Measurements from ENCODE around the gene AQP4.

AQP4 gene

DNA sequence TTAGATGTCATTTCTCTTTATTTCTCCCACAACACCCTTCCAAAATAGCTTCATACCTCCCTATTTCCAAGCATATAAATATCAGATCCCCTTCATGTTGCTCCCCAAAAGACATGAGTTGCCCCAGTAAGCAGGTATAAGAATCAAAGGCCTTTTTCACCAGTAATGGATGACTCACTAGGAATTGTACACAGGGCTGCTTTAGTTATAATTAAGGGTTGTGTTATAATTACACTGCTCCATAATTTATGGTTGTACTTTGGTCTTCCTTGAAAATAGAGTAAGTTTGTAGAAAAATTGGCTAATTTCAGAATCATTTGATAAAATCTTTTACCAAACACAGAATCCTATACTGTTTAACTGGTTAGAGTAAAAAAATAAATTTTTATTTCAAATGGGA is 8.8 kb upstream of the AQP4 start:
- no peak for DNase-seq
- no peaks in the 10 kb centered on the region for H3K9me3 ChIP-seq (replicated peaks; ENCODE audit: insufficient read depth, low read length)
- no peaks in the 10 kb centered on the region for H3K9me2 ChIP-seq (replicated peaks; ENCODE audit: insufficient read depth, low read length)
- no peak overlapping the region for H2AFZ ChIP-seq (ENCODE audit: low read length)
- no peaks in the 10 kb centered on the region for H4K20me1 ChIP-seq (ENCODE audit: insufficient read depth, low read length)
- no peaks in the 10 kb centered on the region for H3K4me1 ChIP-seq (ENCODE audit: low read length)
- no peaks in the 10 kb centered on the region for H3K27me3 ChIP-seq (replicated peaks; ENCODE audit: insufficient read depth, low read length)
- TF ChIP-seq EZH2 (optimal IDR thresholded peaks at IDR 0.05; ENCODE audit: low read depth, low read length) = no peak
- TF ChIP-seq EZH2phosphoT487 (IDR thresholded peaks at IDR 0.05; ENCODE audit: low read length) = no peak
- TF ChIP-seq, protein P1, sequence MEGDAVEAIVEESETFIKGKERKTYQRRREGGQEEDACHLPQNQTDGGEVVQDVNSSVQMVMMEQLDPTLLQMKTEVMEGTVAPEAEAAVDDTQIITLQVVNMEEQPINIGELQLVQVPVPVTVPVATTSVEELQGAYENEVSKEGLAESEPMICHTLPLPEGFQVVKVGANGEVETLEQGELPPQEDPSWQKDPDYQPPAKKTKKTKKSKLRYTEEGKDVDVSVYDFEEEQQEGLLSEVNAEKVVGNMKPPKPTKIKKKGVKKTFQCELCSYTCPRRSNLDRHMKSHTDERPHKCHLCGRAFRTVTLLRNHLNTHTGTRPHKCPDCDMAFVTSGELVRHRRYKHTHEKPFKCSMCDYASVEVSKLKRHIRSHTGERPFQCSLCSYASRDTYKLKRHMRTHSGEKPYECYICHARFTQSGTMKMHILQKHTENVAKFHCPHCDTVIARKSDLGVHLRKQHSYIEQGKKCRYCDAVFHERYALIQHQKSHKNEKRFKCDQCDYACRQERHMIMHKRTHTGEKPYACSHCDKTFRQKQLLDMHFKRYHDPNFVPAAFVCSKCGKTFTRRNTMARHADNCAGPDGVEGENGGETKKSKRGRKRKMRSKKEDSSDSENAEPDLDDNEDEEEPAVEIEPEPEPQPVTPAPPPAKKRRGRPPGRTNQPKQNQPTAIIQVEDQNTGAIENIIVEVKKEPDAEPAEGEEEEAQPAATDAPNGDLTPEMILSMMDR (IDR thresholded peaks at IDR 0.05; ENCODE audit: low read length) = no peak
- no peak overlapping the region for H3K4me3 ChIP-seq (ENCODE audit: low read length)
- H3K9ac ChIP-seq (ENCODE audit: low read length) = no peak overlapping the region
- H3F3A ChIP-seq (ENCODE audit: insufficient read depth, low read length) = no peaks in the 10 kb centered on the region
- no peak overlapping the region for H3K4me2 ChIP-seq (ENCODE audit: low read depth, low read length)
- no peaks in the 10 kb centered on the region for H3K36me3 ChIP-seq (replicated peaks; ENCODE audit: insufficient read depth, low read length)
- no peaks in the 10 kb centered on the region for H3K79me2 ChIP-seq (ENCODE audit: low read length)
- no peak overlapping the region for H3K27ac ChIP-seq (ENCODE audit: low read length)

DNA sequence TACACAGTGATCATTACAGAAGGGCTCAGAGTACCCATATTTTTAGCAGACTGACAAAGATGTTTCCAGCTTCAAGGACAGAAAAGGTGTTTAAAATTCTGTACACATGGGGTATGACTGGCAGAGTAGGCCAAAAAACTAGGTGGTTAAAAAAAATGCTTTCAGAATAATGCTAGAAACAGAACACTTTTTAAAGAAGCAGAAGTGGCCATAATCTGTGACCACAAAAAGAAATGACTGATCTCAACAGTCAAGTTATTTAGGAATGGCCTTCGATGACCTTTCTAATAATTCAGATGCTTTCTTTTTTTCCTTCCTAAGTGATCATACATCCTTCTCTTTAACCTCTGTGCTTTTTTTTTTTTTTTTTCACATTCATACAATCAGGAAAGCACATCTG is 4.1 kb upstream of the AQP4 start:
- Histone ChIP-seq H3K27me3 (replicated peaks; ENCODE audit: insufficient read depth, low read length) (no peaks in the 10 kb centered on the region), H3K27ac (ENCODE audit: low read length) (no peak overlapping the region), H3K4me3 (ENCODE audit: low read length) (no peak overlapping the region), H3K9me3 (replicated peaks; ENCODE audit: insufficient read depth, low read length) (no peaks in the 10 kb centered on the region), H3F3A (ENCODE audit: insufficient read depth, low read length) (no peaks in the 10 kb centered on the region), H3K79me2 (ENCODE audit: low read length) (no peaks in the 10 kb centered on the region), H3K4me1 (ENCODE audit: low read length) (no peaks in the 10 kb centered on the region), H3K4me2 (ENCODE audit: low read depth, low read length) (no peak overlapping the region), H4K20me1 (ENCODE audit: insufficient read depth, low read length) (no peaks in the 10 kb centered on the region), H3K9ac (ENCODE audit: low read length) (no peak overlapping the region), H3K9me2 (replicated peaks; ENCODE audit: insufficient read depth, low read length) (no peaks in the 10 kb centered on the region), H3K36me3 (replicated peaks; ENCODE audit: insufficient read depth, low read length) (no peaks in the 10 kb centered on the region), H2AFZ (ENCODE audit: low read length) (no peak overlapping the region)
- TF ChIP-seq, protein P1 (IDR thresholded peaks at IDR 0.05; ENCODE audit: low read length) = no peak
- no peak for TF ChIP-seq EZH2 (optimal IDR thresholded peaks at IDR 0.05; ENCODE audit: low read depth, low read length)
- TF ChIP-seq EZH2phosphoT487 (IDR thresholded peaks at IDR 0.05; ENCODE audit: low read length) = no peak
- DNase-seq = no peak

DNA sequence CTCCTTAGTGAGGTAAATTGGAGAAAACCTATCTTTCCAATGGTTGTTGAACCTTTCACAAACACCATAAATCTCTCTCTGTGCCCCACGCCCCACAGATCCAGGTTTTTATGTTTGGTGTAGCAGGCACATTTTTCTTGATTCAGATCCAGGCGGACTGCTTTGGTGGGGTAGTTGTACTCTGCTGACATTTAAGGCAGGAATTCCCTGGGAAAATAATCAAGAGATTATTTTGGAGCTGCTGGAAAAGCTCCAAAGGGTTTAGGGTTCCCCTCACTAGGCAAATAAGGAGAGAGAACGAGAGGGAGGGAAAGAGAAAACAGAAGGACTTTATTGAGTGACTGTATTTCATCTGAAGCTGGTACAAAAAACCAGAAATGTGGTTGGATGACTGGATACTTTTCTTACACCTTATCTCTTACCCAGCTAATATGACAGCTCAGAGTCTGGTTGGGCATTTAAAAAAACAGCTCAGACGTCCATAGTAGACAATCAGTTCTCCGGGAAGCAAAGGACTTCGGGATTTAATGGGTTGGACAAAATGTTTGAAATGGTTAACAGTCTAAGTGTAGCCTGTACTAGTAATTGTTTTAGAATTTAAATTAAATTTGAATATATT is 3.6 kb upstream of the AQP4 start:
- Histone ChIP-seq H3K36me3 (replicated peaks; ENCODE audit: insufficient read depth, low read length) (no peaks in the 10 kb centered on the region), H3K79me2 (ENCODE audit: low read length) (no peaks in the 10 kb centered on the region), H4K20me1 (ENCODE audit: insufficient read depth, low read length) (no peaks in the 10 kb centered on the region), H3K27me3 (replicated peaks; ENCODE audit: insufficient read depth, low read length) (no peaks in the 10 kb centered on the region), H3K9me3 (replicated peaks; ENCODE audit: insufficient read depth, low read length) (no peaks in the 10 kb centered on the region), H3K27ac (ENCODE audit: low read length) (no peak overlapping the region), H2AFZ (ENCODE audit: low read length) (no peak overlapping the region), H3K4me1 (ENCODE audit: low read length) (no peaks in the 10 kb centered on the region), H3K4me3 (ENCODE audit: low read length) (no peak overlapping the region), H3K9ac (ENCODE audit: low read length) (no peak overlapping the region), H3K4me2 (ENCODE audit: low read depth, low read length) (no peak overlapping the region), H3K9me2 (replicated peaks; ENCODE audit: insufficient read depth, low read length) (no peaks in the 10 kb centered on the region), H3F3A (ENCODE audit: insufficient read depth, low read length) (no peaks in the 10 kb centered on the region)
- TF ChIP-seq EZH2 (optimal IDR thresholded peaks at IDR 0.05; ENCODE audit: low read depth, low read length) = no peak
- no peak for TF ChIP-seq EZH2phosphoT487 (IDR thresholded peaks at IDR 0.05; ENCODE audit: low read length)
- TF ChIP-seq, protein P1 (IDR thresholded peaks at IDR 0.05; ENCODE audit: low read length) = no peak
- no peak for DNase-seq
